Activated CD4-positive, alpha-beta T cell treated with anti-CD3 and anti-CD28 coated beads, Interleukin-2, amount 50 U/mL, for 4 hours (primary cell): ENCODE data around the gene LZTR1.
A peak's percentile ranks its signal among the peaks of the same experiment; 100 is the strongest.
"Not testable (repeated sequence)": the region's sequence is repeated elsewhere in the genome, so short reads cannot be mapped to it uniquely, and the experiment has no call there.

ENCODE experiments used
- DNase-seq, 2 experiments: peaks; one replicate each; pipeline ENCODE4 v3.0.0-alpha.2; 2020

LZTR1 gene

DNA sequence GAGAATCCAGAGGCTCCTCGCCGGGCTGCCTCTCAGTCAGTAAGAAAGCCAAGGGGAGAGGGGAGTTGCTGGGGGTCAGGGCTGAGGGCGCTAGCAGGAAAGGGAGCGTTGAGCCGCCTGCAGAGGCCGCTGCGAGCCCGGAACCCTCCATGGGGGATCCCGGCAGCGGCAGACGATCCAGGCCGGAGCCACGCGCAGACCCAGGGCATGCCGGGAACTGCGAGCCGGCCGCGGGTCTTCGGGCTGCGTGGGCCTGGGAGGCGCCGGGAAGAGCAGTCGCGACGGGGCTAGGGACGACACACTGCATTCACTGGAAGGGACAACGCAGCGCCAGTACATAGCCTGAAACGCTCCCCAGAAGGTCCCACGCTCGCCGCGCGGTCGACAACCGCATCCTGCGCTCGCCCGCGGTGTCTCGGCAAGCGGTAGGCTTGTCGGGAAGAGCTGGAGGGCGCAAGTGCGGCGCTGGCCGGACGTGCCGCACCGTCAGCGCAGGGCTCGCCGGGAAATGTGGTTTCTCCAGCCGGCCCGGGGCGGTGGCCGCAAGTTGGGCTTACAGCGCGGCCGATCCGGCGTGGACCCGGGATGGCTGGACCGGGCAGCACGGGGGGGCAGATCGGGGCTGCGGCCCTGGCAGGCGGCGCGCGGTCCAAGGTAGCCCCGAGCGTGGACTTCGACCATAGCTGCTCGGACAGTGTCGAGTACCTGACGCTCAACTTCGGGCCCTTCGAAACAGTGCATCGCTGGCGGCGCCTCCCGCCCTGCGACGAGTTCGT, at the start of gene LZTR1:
Gene LZTR1, plus strand, starts transcription at position 511 of the 776 bp plus-strand sequence. Its CDS starts 75 bp downstream, at position 586.
- DNase-seq: peak; percentile 52 to 53

DNA sequence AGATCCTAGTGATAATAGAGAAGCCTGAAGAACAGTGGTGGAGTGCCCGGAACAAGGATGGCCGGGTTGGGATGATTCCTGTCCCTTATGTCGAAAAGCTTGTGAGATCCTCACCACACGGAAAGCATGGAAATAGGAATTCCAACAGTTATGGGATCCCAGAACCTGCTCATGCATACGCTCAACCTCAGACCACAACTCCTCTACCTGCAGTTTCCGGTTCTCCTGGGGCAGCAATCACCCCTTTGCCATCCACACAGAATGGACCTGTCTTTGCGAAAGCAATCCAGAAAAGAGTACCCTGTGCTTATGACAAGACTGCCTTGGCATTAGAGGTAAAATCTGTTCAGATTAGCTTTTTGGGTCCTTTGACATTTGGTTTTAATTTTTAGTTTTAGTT, 48.2 kb upstream of the LZTR1 start:
- no peak for DNase-seq

DNA sequence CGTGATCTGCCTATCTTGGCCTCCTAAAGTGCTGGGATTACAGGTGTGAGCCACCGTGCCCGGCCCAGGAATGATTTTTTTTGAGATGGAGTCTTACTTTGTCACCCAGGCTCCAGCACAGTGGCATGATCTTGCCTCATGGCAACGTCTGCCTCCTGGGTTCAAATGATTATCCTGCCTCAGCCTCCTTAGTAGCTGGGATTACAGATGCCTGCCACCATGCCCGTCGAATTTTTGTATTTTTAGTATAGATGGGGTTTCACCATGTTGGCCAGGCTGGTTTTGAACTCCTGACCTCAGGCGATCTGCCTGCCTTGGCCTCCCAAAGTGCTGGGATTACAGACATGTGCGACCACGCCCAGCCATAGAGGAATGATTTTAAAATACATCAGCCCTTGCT, 47.0 kb upstream of the LZTR1 start:
- DNase-seq: not testable (repeated sequence)

DNA sequence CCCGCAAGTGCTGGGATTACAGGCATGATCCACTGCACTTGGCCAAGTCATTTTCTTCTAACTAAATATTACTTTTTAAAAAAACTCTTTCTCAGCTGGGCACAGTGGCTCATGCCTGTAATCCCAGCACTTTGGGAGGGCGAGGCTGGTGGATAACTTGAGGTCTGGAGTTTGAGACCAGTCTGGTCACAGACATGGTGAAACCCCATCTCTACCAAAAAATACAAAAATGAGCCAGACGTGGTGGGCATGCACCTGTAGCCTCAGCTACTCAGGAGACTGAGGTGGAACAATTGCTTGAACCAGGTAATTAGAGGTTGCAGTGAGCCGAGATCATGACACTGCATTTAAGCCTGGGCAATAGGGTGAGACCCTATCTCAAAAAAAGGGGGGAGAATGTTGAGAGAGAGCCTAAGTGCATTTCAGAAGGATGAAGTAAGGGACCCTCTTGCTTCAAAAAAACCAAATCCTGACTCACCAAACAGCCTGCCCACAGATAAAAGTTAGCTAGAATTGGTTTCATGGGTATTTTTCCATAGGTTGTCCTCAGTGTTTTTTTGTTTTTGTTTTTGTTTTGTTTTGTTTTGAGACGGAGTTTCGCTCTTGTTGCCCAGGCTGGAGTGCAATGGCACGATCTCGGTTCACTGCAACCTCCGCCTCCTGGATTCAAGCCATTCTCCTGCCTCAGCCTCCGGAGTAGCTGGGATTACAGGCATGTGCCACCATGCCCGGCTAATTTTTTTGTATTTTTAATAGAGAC, 46.1 kb upstream of the LZTR1 start:
- DNase-seq: not testable (repeated sequence)

DNA sequence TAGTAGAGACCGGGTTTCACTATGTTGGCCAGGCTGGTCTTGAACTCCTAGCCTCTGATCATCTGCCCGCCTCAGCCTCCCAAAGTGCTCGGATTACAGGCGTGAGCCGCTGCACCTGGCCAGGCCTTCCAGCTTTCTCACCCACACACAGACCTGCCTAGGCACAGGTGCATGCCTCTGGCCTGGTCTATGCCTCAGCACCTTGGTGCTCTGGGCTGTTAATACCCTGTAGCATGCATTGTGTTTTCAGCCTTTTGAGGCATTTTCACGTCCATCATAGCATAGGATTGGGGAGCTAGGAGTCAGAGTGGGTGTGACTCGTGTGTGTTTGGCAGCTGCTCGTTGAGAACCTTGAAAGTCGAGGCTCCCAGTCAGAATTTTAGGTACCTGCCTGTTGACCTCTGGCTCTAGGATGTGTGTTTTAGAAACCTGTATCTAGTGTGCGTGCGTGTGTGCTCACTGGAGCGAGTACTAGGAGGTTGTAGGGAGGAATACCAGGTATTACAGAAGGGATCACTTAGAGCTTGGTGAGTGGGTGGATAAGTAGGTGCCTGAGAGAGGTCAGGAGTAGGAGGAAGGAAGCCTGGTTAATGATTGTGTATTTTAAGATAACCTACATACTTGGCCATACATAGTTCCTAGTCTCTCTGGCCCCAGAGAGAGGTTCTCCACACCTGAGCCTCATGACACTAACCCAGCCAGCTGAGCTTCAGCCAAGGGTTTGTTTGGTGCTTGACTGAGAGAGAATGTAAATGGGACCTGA, 44.9 kb upstream of the LZTR1 start:
- DNase-seq: no peak

DNA sequence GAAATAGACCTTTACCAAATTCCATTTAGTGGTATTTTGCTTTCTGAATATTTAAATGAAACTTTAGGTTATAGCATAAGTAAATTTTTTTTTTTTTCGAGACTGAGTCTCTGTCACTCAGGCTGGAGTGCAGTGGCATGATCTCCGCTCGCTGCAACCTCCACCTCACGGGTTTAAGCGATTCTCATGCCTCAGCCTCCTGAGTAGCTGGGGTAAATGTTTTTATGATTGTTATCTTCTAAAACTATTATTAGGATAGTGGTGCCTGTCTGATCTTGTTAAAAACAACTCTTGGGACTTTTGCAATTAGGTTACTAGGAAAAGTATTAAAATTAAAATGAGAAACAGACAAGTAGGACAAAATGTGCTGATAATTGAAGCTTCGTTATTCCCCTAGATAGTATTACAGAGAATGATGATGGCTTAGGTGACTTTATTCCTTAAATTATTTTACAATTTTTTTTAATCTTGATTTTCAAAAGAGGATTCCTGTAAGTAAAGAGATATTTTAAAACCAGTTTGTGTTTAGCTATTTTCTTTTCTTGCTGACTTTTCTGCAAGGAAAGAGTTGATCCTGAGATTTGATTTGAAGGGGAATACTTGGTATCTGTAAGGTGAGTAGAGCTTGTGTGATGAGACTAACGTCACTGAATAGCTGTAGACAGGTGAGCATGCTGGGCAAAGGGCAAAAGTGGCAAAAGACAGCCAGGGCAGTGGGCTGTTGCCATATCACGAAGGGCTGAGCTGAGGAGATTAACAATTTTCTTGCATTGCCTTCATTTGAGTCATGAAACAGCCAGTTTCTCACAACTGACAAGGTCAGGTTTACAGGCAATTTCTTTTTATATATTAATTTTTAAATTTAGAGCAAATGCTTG, 44.1 kb upstream of the LZTR1 start:
- no peak for DNase-seq

DNA sequence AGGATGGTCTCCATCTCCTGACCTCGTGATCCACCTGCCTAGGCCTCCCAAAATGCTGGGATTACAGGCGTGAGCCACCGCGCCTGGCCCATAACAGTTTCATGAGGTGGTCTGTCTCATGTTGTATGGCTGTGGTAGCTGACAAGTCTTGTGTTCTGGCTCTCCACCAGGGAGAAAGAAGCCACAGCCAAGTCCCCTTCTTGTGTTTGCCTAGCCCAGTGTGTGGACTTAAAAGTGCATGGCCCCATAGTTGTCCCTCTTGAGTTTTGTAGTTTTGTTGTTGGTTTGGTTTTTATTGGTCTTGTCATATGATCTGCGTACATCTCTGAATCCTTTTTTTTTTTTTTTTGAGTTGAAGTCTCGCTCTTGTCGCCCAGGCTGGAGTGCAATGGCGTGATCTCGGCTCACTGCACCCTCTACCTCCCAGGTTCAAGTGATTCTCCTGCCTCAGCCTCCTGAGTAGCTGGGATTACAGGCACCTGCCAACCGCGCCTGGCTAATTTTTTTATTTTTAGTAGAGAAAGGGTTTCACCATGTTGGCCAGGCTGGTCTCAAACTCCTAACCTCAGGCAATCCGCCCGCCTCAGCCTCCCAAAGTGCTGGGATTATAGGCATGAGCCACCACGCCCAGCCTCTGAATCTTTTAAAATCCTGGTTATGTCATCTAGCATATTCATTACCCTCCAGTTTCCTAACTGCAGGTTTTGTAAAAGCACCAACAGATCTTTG, 42.5 kb upstream of the LZTR1 start:
- DNase-seq: not testable (repeated sequence)

DNA sequence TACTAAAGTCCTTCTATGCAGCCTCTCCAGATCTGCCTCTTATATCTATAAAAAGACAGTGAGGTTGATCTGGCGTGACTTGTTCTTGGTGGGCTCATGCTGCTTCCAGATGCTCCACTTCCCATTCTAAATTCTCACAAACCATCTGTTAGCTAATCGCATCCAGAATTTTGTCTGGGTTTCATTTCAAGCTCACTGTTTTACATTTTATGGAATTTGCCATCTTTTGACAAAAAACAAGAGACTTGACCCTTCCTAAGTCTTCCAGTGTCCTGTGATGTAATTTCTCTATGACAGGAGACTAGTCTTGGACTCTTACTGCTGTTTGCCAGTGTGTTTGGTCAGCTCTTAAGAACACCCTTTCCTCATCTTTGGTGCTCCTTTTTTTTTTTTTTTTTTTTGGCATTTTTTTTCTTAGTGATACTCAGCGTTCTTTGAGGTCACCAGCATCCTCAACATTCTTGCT, 41.9 kb upstream of the LZTR1 start:
- DNase-seq: no peak

DNA sequence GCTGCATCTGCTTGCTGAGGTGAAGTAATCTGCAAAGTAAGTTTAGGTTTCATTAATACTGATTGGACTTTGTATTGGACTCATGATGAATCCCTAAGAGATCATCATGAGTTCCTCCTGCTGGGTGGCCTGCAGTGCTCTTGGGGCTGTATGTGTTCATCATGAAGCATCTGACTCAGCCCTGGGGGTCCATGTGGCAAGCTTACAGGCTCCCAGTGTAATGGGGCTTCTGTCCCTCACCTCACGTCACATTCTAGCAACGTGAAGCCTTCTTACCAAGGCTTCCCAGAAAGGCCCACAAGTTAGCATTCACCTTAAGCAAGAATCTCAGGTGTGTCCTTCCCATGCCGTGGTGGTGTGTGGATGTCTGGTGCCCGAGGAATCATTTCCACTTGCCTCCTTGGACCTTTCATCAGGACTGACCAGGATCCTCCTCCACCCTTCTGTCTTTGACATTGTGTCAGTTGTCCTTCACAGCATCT, 41.2 kb upstream of the LZTR1 start:
- DNase-seq: no peak

DNA sequence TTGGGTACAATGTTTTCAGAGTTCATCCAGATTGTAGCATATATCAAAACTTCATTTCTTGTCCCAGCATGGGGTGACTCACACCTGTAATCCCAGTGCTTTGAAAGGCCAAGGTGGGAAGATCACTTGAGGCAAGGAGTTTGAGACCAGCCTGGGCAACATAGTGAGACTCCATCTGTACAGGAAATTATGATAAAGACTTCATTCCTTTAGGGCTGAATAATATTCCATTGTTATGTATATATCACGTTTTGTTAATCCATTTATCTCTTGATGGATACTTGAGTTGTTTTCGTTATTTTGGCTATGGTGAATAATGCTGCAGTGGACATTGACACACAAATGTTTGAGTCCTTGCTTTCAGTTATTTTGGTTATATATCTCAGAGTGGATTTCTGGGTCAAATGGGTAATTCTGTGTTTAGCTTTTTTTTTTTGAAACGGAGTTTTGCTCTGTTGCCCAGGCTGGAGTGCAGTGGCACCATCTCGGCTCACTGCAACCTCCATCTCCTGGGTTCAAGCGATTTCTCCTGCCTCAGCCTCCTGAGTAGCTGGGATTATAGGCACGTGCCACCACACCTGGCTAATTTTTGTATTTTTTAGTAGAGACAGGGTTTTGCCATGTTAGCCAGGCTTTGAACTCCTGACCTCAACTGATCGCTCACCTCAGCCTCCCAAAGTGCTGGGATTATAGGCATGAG, 39.7 kb upstream of the LZTR1 start:
- not testable (repeated sequence) for DNase-seq

DNA sequence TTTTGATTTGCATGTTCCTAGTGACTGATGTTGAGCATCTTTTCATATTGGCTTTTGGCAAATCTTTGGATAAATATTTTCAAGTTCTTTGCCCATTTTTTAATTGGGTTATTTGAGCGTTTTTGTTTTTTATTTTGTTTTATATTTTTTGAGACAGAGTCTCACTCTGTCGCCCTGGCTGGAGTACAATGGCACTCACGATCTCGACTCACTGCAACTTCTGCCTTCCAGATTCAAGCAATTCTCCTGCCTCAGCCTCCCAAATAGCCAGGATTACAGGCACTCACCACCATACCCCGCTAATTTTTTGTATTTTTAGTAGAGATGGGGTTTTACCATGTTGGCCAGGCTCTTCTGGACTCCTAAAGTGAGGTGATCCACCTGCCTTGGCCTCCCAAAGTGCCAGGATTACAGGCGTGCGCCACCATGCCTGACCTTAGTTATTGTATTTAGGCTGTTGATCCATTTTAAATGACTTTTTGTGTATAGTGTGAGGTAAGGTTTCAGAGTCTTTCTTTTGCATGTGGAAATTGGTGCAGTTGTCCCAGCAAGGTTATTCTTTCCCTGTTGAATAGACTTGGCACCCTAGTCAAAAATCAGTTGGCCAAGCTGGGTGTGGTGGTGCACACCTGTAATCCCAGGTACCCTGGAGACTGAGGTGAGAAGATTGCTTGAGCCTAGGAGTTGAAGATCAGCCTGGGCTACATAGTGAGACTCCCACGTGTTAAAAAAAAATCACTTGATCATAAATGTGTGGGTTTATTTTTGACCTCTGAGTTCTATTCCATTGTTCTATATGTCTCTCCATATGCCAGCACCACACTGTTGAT, 38.8 kb upstream of the LZTR1 start:
- DNase-seq: no peak

DNA sequence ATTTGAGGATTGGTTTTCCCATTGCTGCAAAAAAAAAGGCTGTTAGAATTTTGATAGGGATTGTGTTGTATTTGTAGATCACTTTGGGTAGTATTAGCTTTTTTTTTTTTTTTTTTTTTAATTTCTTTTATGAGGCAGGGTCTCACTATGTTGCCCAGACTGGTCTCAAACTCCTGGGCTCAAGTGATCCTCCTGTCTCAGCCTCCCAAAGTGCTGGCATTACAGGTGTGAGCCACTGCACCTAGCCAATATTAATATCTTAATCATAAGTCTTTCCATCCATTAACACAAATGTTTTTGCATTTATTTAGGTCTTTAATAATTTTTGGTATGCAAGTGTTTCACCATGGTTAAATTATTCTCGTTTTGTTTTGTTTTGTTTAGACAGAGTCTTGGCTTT, 38.1 kb upstream of the LZTR1 start:
- no peak for DNase-seq

DNA sequence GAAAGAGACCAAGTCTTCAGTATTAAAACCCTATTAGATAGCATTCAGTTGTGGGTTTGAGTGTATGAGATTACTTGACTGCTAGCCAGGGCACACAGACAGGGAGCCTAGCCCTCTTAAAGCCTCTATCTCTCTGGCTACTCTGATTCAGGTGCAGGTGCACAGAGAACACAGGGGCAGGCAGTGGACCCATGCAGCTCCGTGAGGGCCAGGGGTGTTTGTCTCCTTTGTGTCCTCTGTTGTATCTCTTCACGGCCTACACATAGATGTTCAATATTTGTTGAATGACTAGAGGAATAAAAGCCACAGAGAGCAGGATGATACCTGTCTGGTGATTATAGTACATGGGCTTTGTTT, 36.5 kb upstream of the LZTR1 start:
- no peak for DNase-seq

DNA sequence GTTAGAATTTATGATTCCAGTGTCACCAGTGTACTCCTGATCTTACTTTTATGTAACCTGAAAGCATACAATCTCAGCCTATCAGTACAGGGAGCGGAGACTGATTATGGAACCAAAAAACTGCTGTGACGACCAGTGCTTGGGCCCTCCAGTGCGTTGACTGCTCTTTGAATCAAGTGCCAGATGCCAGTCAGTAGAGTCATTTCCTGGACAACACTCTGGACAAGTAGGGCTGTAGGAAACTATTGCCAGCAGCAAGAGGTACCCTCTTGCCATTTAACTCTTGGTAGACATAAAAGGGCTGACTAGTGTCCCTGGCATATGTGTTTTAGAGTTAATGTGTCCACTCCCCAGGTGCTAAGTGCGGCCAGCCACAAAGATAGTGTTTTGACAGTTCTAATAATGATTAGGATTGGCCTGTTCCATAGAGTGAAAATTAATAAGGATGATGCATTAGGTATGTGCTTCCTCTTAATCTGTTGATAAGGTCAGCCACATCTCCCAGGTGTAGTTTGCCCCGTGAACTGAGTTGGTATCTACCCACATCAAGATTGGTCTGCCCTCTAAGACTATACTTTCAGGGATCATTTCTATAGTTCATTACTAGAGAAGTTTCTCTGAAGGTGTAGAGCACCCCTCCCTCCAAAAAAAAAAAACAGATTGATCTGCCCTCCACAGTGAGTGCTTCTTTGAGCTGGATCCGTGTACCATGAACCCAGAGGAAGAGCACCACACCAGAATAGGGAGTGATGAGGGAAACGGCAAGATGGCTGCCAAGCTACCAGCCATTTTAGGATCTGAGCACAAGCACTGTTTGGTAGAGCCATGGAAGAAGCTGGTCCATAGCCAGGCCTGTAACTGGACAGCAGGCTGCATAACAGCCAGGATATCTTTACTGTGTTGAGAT, 35.8 kb upstream of the LZTR1 start:
- no peak for DNase-seq

DNA sequence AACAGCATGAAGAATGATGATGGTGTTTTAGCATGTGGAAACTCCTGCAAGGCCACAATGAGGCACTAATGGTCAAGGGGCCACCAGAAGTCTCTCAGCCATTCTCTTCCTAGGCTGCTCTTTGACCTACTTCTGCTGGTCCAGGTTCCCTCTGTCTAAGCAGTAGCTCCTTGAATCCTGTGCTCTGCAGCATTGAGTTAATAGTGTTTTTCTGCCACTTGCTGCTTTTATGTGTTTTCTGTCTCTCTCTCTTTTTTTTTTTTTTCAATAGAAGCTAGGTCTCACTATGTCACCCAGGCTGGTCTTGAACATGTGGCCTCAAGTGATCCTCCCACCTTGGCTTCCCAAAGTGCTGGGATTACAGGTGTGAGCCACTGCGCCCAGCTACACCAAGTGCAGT, 35.1 kb upstream of the LZTR1 start:
- no peak for DNase-seq

DNA sequence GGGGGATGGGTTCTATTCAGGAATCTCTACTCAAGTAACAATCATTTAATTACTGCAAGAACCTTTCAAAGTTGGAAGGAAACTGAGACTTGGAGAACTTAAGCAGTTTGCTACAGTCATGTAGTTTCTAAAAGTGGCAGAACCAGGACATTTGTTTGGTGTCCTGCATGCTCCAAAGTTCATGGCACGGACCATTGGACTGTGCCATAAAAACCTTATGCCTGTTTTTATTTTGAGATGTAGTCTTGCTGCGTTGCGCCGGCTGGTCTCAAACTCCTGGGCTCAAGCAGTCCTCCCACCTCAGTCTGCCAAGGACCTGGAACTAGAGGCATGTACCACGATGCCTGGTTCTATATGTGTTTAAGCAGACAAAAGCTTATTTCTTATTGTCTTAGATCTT, 33.6 kb upstream of the LZTR1 start:
- DNase-seq: no peak

DNA sequence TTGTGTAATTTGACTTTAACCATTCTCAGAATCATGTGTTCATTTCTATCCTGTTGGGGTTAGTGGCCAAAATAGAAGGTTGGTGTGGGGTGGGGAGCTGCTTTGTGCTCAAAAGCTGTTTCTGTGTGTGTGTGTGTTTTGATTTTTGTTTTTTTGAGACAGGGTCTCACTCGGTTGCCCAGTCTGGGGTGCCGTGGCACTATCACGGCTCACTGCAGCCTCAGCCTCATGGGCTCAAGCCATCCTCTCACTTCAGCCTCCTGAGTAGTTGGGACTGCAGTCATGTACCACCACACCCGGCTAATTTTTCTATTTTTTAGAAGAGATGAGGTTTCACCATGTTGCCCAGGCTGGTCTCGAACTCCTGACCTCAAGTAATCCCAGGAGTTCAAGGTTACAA, 33.1 kb upstream of the LZTR1 start:
- DNase-seq: no peak

DNA sequence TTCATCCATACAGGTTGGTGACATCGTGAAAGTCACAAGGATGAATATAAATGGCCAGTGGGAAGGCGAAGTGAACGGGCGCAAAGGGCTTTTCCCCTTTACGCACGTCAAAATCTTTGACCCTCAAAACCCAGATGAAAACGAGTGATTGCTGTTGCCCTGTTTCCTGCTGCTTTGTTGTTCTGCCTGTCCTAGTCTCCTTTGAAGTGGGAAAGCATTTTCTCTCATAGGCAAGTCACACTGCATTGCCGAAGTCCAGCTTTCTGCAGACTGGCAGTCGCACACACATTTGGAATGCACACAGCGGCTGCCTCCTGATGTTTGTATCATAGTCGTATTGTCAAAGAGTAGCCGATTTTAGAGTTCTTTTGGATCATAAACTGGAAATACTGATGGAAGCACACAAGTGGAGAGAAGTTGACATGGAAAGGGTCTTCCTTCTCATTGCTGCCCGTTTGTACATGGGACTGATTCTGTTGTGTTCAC, 32.4 kb upstream of the LZTR1 start:
- no peak for DNase-seq
